K562 (cell line): ENCODE data around the gene RNF224. TPM values are rescaled to one million over a fixed set of nuclear protein-coding genes. Genes with fewer than 3 reads are reported as not detected.

ENCODE experiments used
- BRD9 ChIP-seq: fragments of 450-650 bp; IDR thresholded peaks from 2 replicates; pipeline ENCODE4 v1.6.1; 2018; ENCODE audit warnings: low read depth; ENCODE audit not compliant: partially characterized antibody
- GATAD2B ChIP-seq: fragments of 450-650 bp; IDR thresholded peaks from 2 replicates; pipeline ENCODE4 v1.6.1; 2017; ENCODE audit warnings: mild to moderate bottlenecking, borderline replicate concordance
- HMG20A ChIP-seq: fragments of 450-650 bp; formaldehyde crosslinking; conservative IDR thresholded peaks from 2 replicates; pipeline ENCODE4 v1.4.0; 2020; ENCODE audit warnings: mild to moderate bottlenecking, mixed read lengths
- HNRNPLL ChIP-seq: fragments of 200-400 bp; formaldehyde crosslinking; IDR thresholded peaks from 2 replicates; pipeline ENCODE4 v1.6.1; 2017; ENCODE audit warnings: low read length, low read depth, mild to moderate bottlenecking; ENCODE audit not compliant: poor library complexity, severe bottlenecking
- ILF3 ChIP-seq: fragments of 450-650 bp; IDR thresholded peaks from 2 replicates; pipeline ENCODE4 v1.6.1; 2018; ENCODE audit warnings: antibody characterized with exemption, mild to moderate bottlenecking, moderate library complexity, borderline replicate concordance
- POLR2H ChIP-seq: IDR thresholded peaks from 2 replicates; pipeline ENCODE4 v1.6.1; 2016; ENCODE audit warnings: missing genetic modification characterization, low read depth, mild to moderate bottlenecking, control low read depth, missing compliant biosample characterization, moderate library complexity
- PTTG1 ChIP-seq: fragments of 450-650 bp; IDR thresholded peaks from 2 replicates; pipeline ENCODE4 v1.6.1; 2016; ENCODE audit warnings: low read depth, mild to moderate bottlenecking, missing genetic modification characterization, missing compliant biosample characterization
- SMAD1 ChIP-seq: fragments of 150-350 bp; IDR thresholded peaks from 2 replicates; pipeline ENCODE4 v1.6.1; 2014; ENCODE audit warnings: low read length, low read depth; ENCODE audit not compliant: partially characterized antibody
- SREBF2 ChIP-seq: sonication (generic); formaldehyde crosslinking; IDR thresholded peaks from 2 replicates; pipeline ENCODE4 v1.4.0; 2020; ENCODE audit warnings: mild to moderate bottlenecking, missing genetic modification reagents
- YBX1 ChIP-seq: fragments of 450-650 bp; IDR thresholded peaks from 2 replicates; pipeline ENCODE4 v1.7.1; 2016; ENCODE audit warnings: mild to moderate bottlenecking
- ZNF561 ChIP-seq: fragments of 450-650 bp; formaldehyde crosslinking; conservative IDR thresholded peaks from 2 replicates; pipeline ENCODE4 v1.4.0; 2020; ENCODE audit warnings: mild to moderate bottlenecking, moderate library complexity
- ZNF830 ChIP-seq: fragments of 250-450 bp; sonication (Bioruptor Pico); IDR thresholded peaks from 2 replicates; pipeline ENCODE4 v1.5.0; 2021; ENCODE audit warnings: mild to moderate bottlenecking
- polyA plus RNA-seq, 8 experiments: library from polyadenylated mRNA; depleted of rRNA in 4 of 8; stranded (reverse) in 5 of 8; unstranded in 3 of 8; fragments of >200 nt; fragmentation: Nextera tagmentation in 2 of 8; fragmentation: Illumina TruSeq in 1 of 8; extraction: Ambion mirVana in 2 of 8; extraction: Trizol in 1 of 8; gene quantifications; 2 replicates each; pipeline versions ENCODE4 v1.2.1 to v1.2.3, GENCODE V29; 2011 to 2014; ENCODE audit warnings: inconsistent platforms in 1 of 8, missing spikeins in 1 of 8
- total RNA-seq, 7 experiments: library from RNA; depleted of rRNA in 6 of 7; stranded (reverse); fragments of >200 nt in 6 of 7; fragmentation: Illumina TruSeq in 2 of 7; extraction: Trizol in 2 of 7; gene quantifications; 2 replicates each; pipeline versions ENCODE4 v1.2.1 to v1.2.3, GENCODE V29; 2011 to 2021; ENCODE audit warnings: low replicate concordance in 1 of 7
- TF ChIP-seq, protein P1 (sequence below): fragments of 450-650 bp; IDR thresholded peaks from 2 replicates; pipeline ENCODE4 v1.7.1; 2018; ENCODE audit warnings: mild to moderate bottlenecking, low read depth; ENCODE audit not compliant: partially characterized antibody
- TF ChIP-seq, protein P2 (sequence below): fragments of 250-450 bp; sonication (Bioruptor Pico); IDR thresholded peaks from 2 replicates; pipeline ENCODE4 v1.8.0; 2021; ENCODE audit warnings: moderate library complexity, mild to moderate bottlenecking, inconsistent platforms
- TF ChIP-seq, protein P3 (sequence below): fragments of 250-450 bp; sonication (Bioruptor Pico); IDR thresholded peaks from 2 replicates; pipeline ENCODE4 v1.8.0; 2022; ENCODE audit warnings: inconsistent platforms, mild to moderate bottlenecking, moderate library complexity, borderline replicate concordance
- TF ChIP-seq, protein P4 (sequence below): sonication (generic); formaldehyde crosslinking; IDR thresholded peaks from 2 replicates; pipeline ENCODE4 v1.8.1; 2023; ENCODE audit warnings: mild to moderate bottlenecking, missing genetic modification reagents, moderate library complexity
- TF ChIP-seq, protein P5 (sequence below): fragments of 450-650 bp; IDR thresholded peaks from 2 replicates; pipeline ENCODE4 v1.6.1; 2018; ENCODE audit warnings: mild to moderate bottlenecking, low read depth; ENCODE audit not compliant: partially characterized antibody
- TF ChIP-seq, protein P6 (sequence below): fragments of 450-650 bp; formaldehyde crosslinking; IDR thresholded peaks from 2 replicates; pipeline ENCODE4 v1.4.0; 2020; ENCODE audit warnings: mild to moderate bottlenecking, moderate library complexity

RNF224 gene
- total and polyA plus RNA-seq, 9 of the 15 experiments (the other 6 are each of a cell fraction or from before 2014, with no cell fraction given) = not detected

DNA sequence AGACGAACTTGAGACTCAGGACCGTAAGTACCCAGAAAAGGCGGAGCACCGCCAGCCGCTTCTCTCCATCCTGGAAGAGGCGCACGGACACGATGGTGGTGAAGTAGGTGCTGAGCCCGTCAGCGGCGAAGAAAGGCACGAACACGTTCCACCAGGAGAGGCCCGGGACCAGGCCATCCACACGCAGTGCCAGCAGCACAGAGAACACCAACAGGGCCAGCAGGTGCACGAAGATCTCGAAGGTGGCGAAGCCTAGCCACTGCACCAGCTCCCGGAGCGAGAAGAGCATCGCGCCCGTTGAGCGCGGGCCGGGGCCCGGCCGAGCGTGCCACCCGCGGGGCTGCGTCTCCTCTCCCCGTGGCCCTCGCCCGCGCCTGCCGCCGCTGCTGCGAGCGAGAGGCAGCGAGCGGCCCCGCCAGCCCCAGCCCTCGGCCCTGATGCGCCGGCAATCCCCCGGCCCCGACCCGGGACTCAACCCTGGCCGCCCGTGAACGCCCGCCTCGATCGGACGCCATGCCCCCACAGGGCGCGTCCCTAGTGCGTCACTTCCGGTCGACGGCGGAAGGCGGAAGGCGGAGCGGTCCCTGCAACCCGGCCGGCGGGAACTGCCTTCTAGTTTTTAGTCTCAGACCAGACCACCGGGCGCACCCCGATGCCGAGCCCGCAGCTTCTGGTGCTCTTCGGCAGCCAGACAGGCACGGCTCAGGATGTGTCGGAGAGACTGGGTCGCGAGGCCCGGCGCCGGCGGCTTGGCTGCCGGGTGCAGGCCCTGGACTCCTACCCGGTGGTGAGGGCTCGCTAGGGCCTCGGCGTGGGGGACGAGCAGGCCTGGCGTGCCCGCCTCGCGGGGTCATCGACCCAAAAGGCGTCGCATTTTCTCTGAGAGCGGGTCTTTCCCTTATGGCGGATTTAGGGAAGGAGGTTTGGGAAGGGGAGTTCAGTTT is 21.9 kb upstream of the RNF224 start, which contains the start of the genes NDOR1 and TMEM203 (continued):
- TF ChIP-seq GATAD2B = peak; percentile 74
- TF ChIP-seq, protein P1, sequence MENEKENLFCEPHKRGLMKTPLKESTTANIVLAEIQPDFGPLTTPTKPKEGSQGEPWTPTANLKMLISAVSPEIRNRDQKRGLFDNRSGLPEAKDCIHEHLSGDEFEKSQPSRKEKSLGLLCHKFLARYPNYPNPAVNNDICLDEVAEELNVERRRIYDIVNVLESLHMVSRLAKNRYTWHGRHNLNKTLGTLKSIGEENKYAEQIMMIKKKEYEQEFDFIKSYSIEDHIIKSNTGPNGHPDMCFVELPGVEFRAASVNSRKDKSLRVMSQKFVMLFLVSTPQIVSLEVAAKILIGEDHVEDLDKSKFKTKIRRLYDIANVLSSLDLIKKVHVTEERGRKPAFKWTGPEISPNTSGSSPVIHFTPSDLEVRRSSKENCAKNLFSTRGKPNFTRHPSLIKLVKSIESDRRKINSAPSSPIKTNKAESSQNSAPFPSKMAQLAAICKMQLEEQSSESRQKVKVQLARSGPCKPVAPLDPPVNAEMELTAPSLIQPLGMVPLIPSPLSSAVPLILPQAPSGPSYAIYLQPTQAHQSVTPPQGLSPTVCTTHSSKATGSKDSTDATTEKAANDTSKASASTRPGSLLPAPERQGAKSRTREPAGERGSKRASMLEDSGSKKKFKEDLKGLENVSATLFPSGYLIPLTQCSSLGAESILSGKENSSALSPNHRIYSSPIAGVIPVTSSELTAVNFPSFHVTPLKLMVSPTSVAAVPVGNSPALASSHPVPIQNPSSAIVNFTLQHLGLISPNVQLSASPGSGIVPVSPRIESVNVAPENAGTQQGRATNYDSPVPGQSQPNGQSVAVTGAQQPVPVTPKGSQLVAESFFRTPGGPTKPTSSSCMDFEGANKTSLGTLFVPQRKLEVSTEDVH = peak; percentile 97
- TF ChIP-seq, protein P2, sequence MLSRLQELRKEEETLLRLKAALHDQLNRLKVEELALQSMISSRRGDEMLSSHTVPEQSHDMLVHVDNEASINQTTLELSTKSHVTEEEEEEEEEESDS (CRISPR knock-in tag) = no peak
- no peak for TF ChIP-seq YBX1
- no peak for TF ChIP-seq SREBF2 (CRISPR knock-in tag)
- TF ChIP-seq ZNF830 (CRISPR knock-in tag) = no peak
- TF ChIP-seq, protein P3, sequence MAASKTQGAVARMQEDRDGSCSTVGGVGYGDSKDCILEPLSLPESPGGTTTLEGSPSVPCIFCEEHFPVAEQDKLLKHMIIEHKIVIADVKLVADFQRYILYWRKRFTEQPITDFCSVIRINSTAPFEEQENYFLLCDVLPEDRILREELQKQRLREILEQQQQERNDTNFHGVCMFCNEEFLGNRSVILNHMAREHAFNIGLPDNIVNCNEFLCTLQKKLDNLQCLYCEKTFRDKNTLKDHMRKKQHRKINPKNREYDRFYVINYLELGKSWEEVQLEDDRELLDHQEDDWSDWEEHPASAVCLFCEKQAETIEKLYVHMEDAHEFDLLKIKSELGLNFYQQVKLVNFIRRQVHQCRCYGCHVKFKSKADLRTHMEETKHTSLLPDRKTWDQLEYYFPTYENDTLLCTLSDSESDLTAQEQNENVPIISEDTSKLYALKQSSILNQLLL (CRISPR knock-in tag) = no peak
- TF ChIP-seq BRD9 = no peak
- TF ChIP-seq, protein P4, sequence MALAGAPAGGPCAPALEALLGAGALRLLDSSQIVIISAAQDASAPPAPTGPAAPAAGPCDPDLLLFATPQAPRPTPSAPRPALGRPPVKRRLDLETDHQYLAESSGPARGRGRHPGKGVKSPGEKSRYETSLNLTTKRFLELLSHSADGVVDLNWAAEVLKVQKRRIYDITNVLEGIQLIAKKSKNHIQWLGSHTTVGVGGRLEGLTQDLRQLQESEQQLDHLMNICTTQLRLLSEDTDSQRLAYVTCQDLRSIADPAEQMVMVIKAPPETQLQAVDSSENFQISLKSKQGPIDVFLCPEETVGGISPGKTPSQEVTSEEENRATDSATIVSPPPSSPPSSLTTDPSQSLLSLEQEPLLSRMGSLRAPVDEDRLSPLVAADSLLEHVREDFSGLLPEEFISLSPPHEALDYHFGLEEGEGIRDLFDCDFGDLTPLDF (CRISPR knock-in tag) = peak; percentile 79
- TF ChIP-seq HMG20A (CRISPR knock-in tag) = no peak
- TF ChIP-seq POLR2H (tag) = no peak
- TF ChIP-seq ILF3 = no peak
- TF ChIP-seq HNRNPLL = no peak
- TF ChIP-seq, protein P5, sequence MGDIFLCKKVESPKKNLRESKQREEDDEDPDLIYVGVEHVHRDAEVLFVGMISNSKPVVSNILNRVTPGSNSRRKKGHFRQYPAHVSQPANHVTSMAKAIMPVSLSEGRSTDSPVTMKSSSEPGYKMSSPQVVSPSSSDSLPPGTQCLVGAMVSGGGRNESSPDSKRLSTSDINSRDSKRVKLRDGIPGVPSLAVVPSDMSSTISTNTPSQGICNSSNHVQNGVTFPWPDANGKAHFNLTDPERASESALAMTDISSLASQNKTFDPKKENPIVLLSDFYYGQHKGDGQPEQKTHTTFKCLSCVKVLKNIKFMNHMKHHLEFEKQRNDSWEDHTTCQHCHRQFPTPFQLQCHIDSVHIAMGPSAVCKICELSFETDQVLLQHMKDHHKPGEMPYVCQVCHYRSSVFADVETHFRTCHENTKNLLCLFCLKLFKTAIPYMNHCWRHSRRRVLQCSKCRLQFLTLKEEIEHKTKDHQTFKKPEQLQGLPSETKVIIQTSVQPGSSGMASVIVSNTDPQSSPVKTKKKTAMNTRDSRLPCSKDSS = no peak
- no peak for TF ChIP-seq SMAD1
- TF ChIP-seq, protein P6, sequence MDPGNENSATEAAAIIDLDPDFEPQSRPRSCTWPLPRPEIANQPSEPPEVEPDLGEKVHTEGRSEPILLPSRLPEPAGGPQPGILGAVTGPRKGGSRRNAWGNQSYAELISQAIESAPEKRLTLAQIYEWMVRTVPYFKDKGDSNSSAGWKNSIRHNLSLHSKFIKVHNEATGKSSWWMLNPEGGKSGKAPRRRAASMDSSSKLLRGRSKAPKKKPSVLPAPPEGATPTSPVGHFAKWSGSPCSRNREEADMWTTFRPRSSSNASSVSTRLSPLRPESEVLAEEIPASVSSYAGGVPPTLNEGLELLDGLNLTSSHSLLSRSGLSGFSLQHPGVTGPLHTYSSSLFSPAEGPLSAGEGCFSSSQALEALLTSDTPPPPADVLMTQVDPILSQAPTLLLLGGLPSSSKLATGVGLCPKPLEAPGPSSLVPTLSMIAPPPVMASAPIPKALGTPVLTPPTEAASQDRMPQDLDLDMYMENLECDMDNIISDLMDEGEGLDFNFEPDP = no peak
- TF ChIP-seq PTTG1 (tag) = no peak
- no peak for TF ChIP-seq ZNF561 (CRISPR knock-in tag)
